Prostate gland (tissue), 2 donors: Measurements from ENCODE around the gene SCAMP1. TPM values are rescaled to one million over a fixed set of nuclear protein-coding genes. Genes with fewer than 3 reads are reported as not detected.

Experiments
- DNase-seq: peaks from one replicate; pipeline ENCODE4 v3.0.0-alpha.2; 2019; ENCODE audit warnings: low spot score
- H3K27ac ChIP-seq, 2 donors: fragments of 200-600 bp; sonication (generic); 2 replicates each; pipeline ENCODE4 v1.5.1; 2017 to 2019
- H3K27me3 ChIP-seq: fragments of 200-600 bp; sonication (generic); replicated peaks from 2 replicates; pipeline ENCODE4 v1.5.1; 2019; ENCODE audit not compliant: insufficient read depth
- H3K36me3 ChIP-seq, 2 donors: fragments of 200-600 bp; sonication (generic); 1 replicate in 1 of 2; 2 replicates in 1 of 2; pipeline versions ENCODE4 v1.5.1 to v1.8.1; 2017 to 2019
- H3K4me1 ChIP-seq: fragments of 200-600 bp; sonication (generic); replicated peaks from 2 replicates; pipeline ENCODE4 v1.5.1; 2019
- H3K4me3 ChIP-seq, 2 donors: fragments of 200-600 bp; sonication (generic); 2 replicates each; pipeline ENCODE4 v1.5.1; 2017 to 2019
- H3K9me3 ChIP-seq: fragments of 200-600 bp; sonication (generic); 2 replicates; pipeline ENCODE4 v1.5.1; 2017
- POLR2A ChIP-seq: fragments of 450-650 bp; IDR thresholded peaks from one replicate; pipeline ENCODE4 v1.6.1; 2016; ENCODE audit warnings: antibody characterized with exemption, mild to moderate bottlenecking
- POLR2AphosphoS5 ChIP-seq: sonication (generic); formaldehyde crosslinking; IDR thresholded peaks from one replicate; pipeline ENCODE4 v1.6.1; 2017; ENCODE audit warnings: antibody characterized with exemption
- WGBS: methylation state at CpG from one replicate; pipeline ENCODE4 v1.1.5; 2018; 5-methylcytosine and 5-hydroxymethylcytosine counted together
- intact Hi-C: fragments of 100-400 bp; cut with DNase I; formaldehyde crosslinking; loops from one replicate; pipeline ENCODE4 v1.14.2; 2022
- total RNA-seq, 2 donors: library from RNA; depleted of rRNA; stranded (reverse); fragments of >200 nt; gene quantifications; one replicate each; pipeline ENCODE4 v1.1.0, GENCODE V29; 2016
- TF ChIP-seq, protein P1 (sequence below), 4 experiments: fragments of 200-600 bp in 2 of 4; fragments of 450-650 bp in 2 of 4; sonication (generic) in 2 of 4; IDR thresholded peaks; 1 replicate in 3 of 4; 2 replicates in 1 of 4; pipeline ENCODE4 v1.5.1; 2016 to 2019; ENCODE audit warnings: antibody characterized with exemption in 4 of 4, mild to moderate bottlenecking in 2 of 4, moderate library complexity in 2 of 4

SCAMP1 gene
- total RNA-seq, 2 donors from 2014 or later: 39.0 to 41.0 TPM

GRCh38 chr5:78505860-78506259 is 145.4 kb downstream of the SCAMP1 start:
- TF ChIP-seq POLR2A (no peak), POLR2AphosphoS5 (no peak)
- TF ChIP-seq, protein P1, sequence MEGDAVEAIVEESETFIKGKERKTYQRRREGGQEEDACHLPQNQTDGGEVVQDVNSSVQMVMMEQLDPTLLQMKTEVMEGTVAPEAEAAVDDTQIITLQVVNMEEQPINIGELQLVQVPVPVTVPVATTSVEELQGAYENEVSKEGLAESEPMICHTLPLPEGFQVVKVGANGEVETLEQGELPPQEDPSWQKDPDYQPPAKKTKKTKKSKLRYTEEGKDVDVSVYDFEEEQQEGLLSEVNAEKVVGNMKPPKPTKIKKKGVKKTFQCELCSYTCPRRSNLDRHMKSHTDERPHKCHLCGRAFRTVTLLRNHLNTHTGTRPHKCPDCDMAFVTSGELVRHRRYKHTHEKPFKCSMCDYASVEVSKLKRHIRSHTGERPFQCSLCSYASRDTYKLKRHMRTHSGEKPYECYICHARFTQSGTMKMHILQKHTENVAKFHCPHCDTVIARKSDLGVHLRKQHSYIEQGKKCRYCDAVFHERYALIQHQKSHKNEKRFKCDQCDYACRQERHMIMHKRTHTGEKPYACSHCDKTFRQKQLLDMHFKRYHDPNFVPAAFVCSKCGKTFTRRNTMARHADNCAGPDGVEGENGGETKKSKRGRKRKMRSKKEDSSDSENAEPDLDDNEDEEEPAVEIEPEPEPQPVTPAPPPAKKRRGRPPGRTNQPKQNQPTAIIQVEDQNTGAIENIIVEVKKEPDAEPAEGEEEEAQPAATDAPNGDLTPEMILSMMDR (IDR thresholded peaks at IDR 0.05): no peak
- no peak for DNase-seq
- Histone ChIP-seq H3K36me3 (no peaks in the 10 kb centered on the region), H3K4me3 (no peak overlapping the region), H3K27me3 (no peaks in the 10 kb centered on the region), H3K9me3 (no peaks in the 10 kb centered on the region), H3K27ac (no peak overlapping the region), H3K4me1 (no peaks in the 10 kb centered on the region)
- 66% methylated on average over 2 of the region's 2 CpGs for WGBS
- intact Hi-C loops: no loop called here

DNA sequence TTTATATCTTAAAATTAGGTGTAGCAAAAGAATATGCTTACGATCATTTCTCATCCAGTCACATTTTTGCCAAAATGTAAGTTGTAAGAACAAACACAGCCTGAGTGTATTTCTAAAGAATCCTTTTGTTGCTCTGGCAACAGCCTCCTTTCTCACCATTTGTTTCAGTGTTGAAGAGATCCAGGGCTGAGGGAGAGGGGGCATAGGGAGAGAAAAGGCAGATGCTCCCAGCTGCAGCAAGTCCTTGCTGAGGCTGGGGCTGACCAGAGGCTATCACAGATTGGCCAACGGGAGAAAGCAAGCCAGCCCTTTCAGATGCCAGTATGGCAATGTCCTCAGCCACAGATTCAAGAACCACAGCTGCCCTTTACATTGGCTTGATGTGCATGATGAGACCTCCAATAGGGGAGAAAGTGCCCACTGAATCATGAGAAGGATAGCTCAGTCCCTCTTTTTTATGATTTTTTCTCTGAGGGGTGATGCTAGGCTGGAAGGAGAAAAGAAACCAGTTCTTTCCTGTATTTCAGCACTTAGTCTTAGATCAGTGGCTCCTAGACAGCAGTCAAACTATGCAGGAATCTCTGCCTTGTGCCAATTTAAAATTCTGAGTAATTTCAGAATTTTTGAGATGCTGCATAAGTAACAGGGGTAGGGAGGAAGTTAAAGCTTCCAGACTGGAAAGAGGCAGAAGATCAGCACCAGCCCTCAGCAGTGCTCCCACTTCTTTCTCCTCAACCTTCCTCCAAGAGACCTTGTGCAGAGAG is 146.0 kb downstream of the SCAMP1 start:
- Histone ChIP-seq H3K4me3 (no peak overlapping the region), H3K36me3 (no peaks in the 10 kb centered on the region), H3K9me3 (no peaks in the 10 kb centered on the region), H3K27ac (no peak overlapping the region), H3K27me3 (no peaks in the 10 kb centered on the region), H3K4me1 (no peaks in the 10 kb centered on the region)
- intact Hi-C loops: no loop called here
- TF ChIP-seq POLR2A (no peak), POLR2AphosphoS5 (no peak)
- TF ChIP-seq, protein P1 (IDR thresholded peaks at IDR 0.05): no peak
- DNase-seq: no peak
- WGBS: 73% methylated on average over 2 of the region's 2 CpGs

- Histone ChIP-seq H3K4me1 (no peaks in the 10 kb centered on the region), H3K36me3 (no peaks in the 10 kb centered on the region), H3K27me3 (no peaks in the 10 kb centered on the region), H3K4me3 (no peak overlapping the region), H3K27ac (no peak overlapping the region), H3K9me3 (no peaks in the 10 kb centered on the region)
- WGBS: 69% methylated on average over 2 of the region's 2 CpGs
- intact Hi-C loops: no loop called here
- no peak for DNase-seq
- TF ChIP-seq POLR2A: no peak
Observed at GRCh38 chr5:78507531-78507930, 147.1 kb downstream of the SCAMP1 start.

DNA sequence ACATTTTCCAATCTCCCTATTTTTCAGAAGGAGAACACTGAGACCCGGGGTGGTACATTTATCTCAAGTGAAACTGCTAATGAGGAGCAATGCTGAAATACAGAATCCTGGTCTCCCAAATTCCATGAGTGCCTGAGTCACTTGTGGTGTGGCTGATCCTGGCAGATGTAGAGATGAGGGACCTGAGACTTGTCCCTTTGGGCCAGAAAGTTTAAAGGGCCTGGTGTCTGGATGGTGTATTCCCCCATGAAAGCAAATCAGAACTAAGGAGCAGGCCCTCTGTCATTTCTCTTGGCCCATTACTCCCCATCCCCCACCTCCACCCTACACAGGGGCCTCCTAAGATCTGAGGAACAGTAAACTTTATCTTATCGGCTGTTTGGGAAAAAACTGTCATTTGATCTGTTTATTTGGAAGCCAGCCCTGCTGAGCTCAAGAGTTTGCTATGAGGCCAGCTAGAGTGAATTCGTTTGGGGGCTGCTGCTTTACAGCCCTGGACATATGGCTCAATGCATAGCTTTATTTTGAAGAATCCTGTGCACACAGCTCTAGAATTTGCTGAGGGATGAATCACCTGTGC is 147.9 kb downstream of the SCAMP1 start:
- intact Hi-C loops: no loop called here
- no peak for DNase-seq
- 35% methylated on average over 3 of the region's 3 CpGs for WGBS
- Histone ChIP-seq H3K9me3 (no peaks in the 10 kb centered on the region), H3K27me3 (no peaks in the 10 kb centered on the region), H3K4me1 (no peaks in the 10 kb centered on the region), H3K36me3 (no peaks in the 10 kb centered on the region), H3K27ac (no peak overlapping the region), H3K4me3 (no peak overlapping the region)
- TF ChIP-seq POLR2A: no peak
- TF ChIP-seq POLR2AphosphoS5: no peak
- TF ChIP-seq, protein P1 (IDR thresholded peaks at IDR 0.05): no peak

- no peaks in the 10 kb centered on the region for H3K4me1 ChIP-seq
- intact Hi-C loops: no loop called here
- H3K27ac ChIP-seq: peak overlapping the region in 1 of 2 donors; percentile 52
- H3K4me3 ChIP-seq: peak overlapping the region; percentile 24 to 32
- 83% methylated on average over 18 of the region's 18 CpGs for WGBS
- DNase-seq: no peak
- TF ChIP-seq POLR2AphosphoS5: no peak
- TF ChIP-seq POLR2A: no peak
- TF ChIP-seq, protein P1 (IDR thresholded peaks at IDR 0.05): no peak
- H3K9me3 ChIP-seq: no peaks in the 10 kb centered on the region
- no peaks in the 10 kb centered on the region for H3K27me3 ChIP-seq
- no peaks in the 10 kb centered on the region for H3K36me3 ChIP-seq
Observed at GRCh38 chr5:78509145-78509865, 148.9 kb downstream of the SCAMP1 start.
